Natural killer cell (primary cell): ENCODE results near the gene ARIH1. TPM values are rescaled to one million over a fixed set of nuclear protein-coding genes. Genes with fewer than 3 reads are reported as not detected.

Source experiments
- ATAC-seq, 3 donors: fragments of 150-1000 bp in 2 of 3; fragments of 200-7000 bp in 1 of 3; cut with Tn5 transposase; 1 replicate in 1 of 3; 2 replicates in 2 of 3; pipeline ENCODE4 v1.10.0; 2021; ENCODE audit warnings: mild to moderate bottlenecking in 2 of 3, moderate library complexity in 2 of 3
- DNase-seq, 2 donors: peaks; one replicate each; pipeline versions ENCODE4 v3.0.0 to v3.0.0-alpha.2; 2013 to 2021; ENCODE audit warnings: mixed read lengths in 1 of 2
- H3K27ac ChIP-seq: one replicate; pipeline ENCODE4 v1.5.1; 2013; ENCODE audit warnings: mild to moderate bottlenecking, low read length
- H3K27me3 ChIP-seq: one replicate; pipeline ENCODE4 v1.6.1; 2013; ENCODE audit warnings: low read length; ENCODE audit not compliant: control insufficient read depth, insufficient read depth
- H3K36me3 ChIP-seq: one replicate; pipeline ENCODE4 v1.6.1; 2013; ENCODE audit warnings: low read length; ENCODE audit not compliant: control insufficient read depth, insufficient read depth
- H3K4me1 ChIP-seq: one replicate; pipeline ENCODE4 v1.6.1; 2013; ENCODE audit warnings: low read length; ENCODE audit not compliant: control insufficient read depth, insufficient read depth
- H3K4me3 ChIP-seq: one replicate; pipeline ENCODE4 v1.5.1; 2013; ENCODE audit warnings: low read length
- H3K9me3 ChIP-seq: one replicate; pipeline ENCODE4 v1.6.1; 2013; ENCODE audit warnings: low read length; ENCODE audit not compliant: control insufficient read depth, insufficient read depth
- H3K27ac Mint-ChIP-seq, 2 donors: one replicate each; pipeline ENCODE4 v1.8.0; 2022; ENCODE audit warnings: mild to moderate bottlenecking in 2 of 2, mixed read lengths in 2 of 2, moderate library complexity in 1 of 2
- H3K27me3 Mint-ChIP-seq, 2 donors: one replicate each; pipeline ENCODE4 v1.8.0; 2022; ENCODE audit warnings: low read depth in 2 of 2, mixed read lengths in 2 of 2
- H3K36me3 Mint-ChIP-seq: one replicate; pipeline ENCODE4 v1.8.0; 2022; ENCODE audit warnings: mixed read lengths
- H3K4me1 Mint-ChIP-seq, 2 donors: one replicate each; pipeline ENCODE4 v1.8.0; 2022; ENCODE audit warnings: mixed read lengths in 2 of 2
- H3K4me3 Mint-ChIP-seq: one replicate; pipeline ENCODE4 v1.8.0; 2022; ENCODE audit warnings: mild to moderate bottlenecking, moderate library complexity, mixed read lengths
- H3K9me3 Mint-ChIP-seq, 2 donors: one replicate each; pipeline ENCODE4 v1.8.0; 2022; ENCODE audit warnings: mixed read lengths in 2 of 2
- WGBS: methylation state at CpG from one replicate; pipeline ENCODE4 v1.1.7; 2013; ENCODE audit warnings: missing lambda C conversion rate; ENCODE audit not compliant: insufficient coverage; 5-methylcytosine and 5-hydroxymethylcytosine counted together
- intact Hi-C: fragments of 100-400 bp; cut with micrococcal nuclease; formaldehyde crosslinking; loops from one replicate; pipeline ENCODE4 v1.14.2; 2022
- total RNA-seq, 4 donors: library from RNA; stranded (reverse); fragments of 120-200 nt in 1 of 4; gene quantifications; one replicate each; pipeline versions ENCODE4 v1.2.3 to v1.2.4, GENCODE V29; 2013 to 2022
- TF ChIP-seq, protein P1 (sequence below): fragments of 200-600 bp; IDR thresholded peaks from one replicate; pipeline ENCODE4 v1.8.0; 2022; ENCODE audit warnings: antibody characterized with exemption

Gene ARIH1
- total RNA-seq, 3 donors from 2014 or later (not counting 1 experiment from before 2014, with no cell fraction given) = 193 to 212 (median 212) TPM

DNA sequence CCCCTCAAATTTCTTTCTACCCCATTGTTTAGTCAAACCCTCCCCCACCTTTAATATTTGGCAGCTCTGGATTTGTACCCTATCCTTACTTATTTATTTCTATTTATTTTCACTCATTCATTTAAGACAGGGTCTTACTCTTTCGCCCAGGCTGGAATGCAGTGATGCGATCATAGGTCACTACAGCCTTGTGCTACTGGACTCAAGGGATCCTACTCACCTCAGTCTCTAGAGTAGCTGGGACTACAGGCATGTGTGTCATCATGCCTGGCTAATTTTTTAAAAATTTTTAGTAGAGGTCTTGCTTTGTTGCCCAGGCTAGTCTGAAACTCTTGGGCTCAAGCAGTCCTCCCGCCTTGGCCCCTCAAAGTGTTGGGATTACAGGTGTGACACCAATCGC, 35.4 kb downstream of the ARIH1 start:
- Mint-ChIP-seq H3K9me3 (no peaks in the 10 kb centered on the region), H3K4me1 (peaks cover 59 to 62% of the 10 kb centered on the region in 2 donors), H3K36me3 (no peaks in the 10 kb centered on the region), H3K4me3 (no peak overlapping the region), H3K27ac (peak overlapping the region in 1 of 2 donors; percentile 21), H3K27me3 (no peaks in the 10 kb centered on the region)
- Histone ChIP-seq H3K27me3 (no peaks in the 10 kb centered on the region), H3K36me3 (no peaks in the 10 kb centered on the region), H3K4me3 (no peak overlapping the region), H3K27ac (no peak overlapping the region), H3K4me1 (peaks cover 1% of the 10 kb centered on the region), H3K9me3 (no peaks in the 10 kb centered on the region)
- intact Hi-C loops = loop anchor here (5.0 kb wide), 1 partner anchor 37 kb away; the partner anchor contains the start of gene ARIH1
- 98% methylated on average over 4 of the region's 4 CpGs for WGBS
- TF ChIP-seq, protein P1, sequence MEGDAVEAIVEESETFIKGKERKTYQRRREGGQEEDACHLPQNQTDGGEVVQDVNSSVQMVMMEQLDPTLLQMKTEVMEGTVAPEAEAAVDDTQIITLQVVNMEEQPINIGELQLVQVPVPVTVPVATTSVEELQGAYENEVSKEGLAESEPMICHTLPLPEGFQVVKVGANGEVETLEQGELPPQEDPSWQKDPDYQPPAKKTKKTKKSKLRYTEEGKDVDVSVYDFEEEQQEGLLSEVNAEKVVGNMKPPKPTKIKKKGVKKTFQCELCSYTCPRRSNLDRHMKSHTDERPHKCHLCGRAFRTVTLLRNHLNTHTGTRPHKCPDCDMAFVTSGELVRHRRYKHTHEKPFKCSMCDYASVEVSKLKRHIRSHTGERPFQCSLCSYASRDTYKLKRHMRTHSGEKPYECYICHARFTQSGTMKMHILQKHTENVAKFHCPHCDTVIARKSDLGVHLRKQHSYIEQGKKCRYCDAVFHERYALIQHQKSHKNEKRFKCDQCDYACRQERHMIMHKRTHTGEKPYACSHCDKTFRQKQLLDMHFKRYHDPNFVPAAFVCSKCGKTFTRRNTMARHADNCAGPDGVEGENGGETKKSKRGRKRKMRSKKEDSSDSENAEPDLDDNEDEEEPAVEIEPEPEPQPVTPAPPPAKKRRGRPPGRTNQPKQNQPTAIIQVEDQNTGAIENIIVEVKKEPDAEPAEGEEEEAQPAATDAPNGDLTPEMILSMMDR = no peak
- ATAC-seq = peak in 2 of 3 donors; percentile 24 to 25
- no peak for DNase-seq

DNA sequence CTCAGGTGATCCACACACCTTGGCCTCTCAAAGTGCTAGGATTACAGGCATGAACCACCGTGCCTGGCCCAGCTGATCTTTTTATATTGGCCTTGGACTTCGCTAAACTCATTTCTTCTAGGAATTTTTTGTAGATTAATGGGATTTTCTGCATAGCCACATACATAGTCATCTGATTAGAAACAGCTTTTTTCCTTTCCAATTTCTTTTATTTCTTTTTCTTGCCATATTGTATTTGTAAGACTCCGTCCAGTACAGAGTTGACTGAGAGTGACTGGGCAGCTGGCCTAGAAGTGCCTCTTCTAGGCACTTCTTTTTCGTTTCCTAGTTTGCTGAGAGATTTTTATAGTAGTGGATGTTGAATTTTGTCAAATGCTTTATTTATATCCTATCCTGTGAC, 37.4 kb downstream of the ARIH1 start:
- Mint-ChIP-seq H3K4me3 (no peak overlapping the region), H3K9me3 (no peaks in the 10 kb centered on the region)

DNA sequence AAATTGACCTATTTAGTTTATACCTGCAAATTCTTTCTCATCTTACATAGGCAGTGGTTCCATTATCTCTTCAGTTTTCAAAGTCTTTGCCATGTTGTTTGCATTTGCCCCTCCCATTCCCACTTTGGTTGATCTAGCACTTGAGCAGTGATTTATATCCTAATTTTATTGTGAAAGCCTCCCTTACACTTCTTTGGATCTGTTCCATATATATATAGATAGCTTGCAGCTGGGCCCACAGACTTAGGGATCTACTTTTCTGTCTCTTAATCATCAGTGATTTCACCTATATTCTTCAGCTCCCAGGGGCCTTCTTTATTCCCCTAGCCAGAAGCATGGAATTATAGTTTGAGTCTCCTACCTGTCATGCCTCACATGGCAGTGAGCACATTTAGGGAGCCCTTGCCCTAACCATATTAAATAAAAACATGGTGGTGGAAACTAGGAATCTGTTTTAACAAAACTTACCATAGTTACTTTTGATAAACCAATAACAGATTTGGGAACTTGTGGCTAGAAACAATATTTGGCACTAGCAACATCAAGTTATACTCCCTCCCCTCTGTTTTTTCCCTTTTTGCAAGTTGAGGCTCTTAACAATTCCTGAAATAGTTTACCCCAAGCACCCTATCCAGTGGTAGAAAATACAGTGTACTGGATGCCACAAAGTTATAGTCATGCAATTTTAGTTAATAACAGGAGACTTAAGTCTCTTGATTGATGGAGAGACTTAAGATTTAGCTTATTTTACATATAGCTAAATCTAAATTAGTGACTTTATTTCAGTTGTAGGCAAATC, 41.7 kb downstream of the ARIH1 start:
- peaks cover 58% of the 10 kb centered on the region in 2 donors for H3K4me1 Mint-ChIP-seq
- no peaks in the 10 kb centered on the region for H3K27me3 ChIP-seq
- H3K9me3 Mint-ChIP-seq = no peaks in the 10 kb centered on the region
- H3K27ac Mint-ChIP-seq = peak overlapping the region; percentile 11 to 57
- ATAC-seq (no peak), DNase-seq (no peak)
- H3K4me3 Mint-ChIP-seq = no peak overlapping the region
- TF ChIP-seq, protein P1 = no peak
- no peaks in the 10 kb centered on the region for H3K36me3 ChIP-seq
- H3K9me3 ChIP-seq = no peaks in the 10 kb centered on the region
- no peaks in the 10 kb centered on the region for H3K27me3 Mint-ChIP-seq
- no peak overlapping the region for H3K27ac ChIP-seq
- intact Hi-C loops = no loop called here
- H3K4me1 ChIP-seq = no peaks in the 10 kb centered on the region
- H3K4me3 ChIP-seq = no peak overlapping the region
- H3K36me3 Mint-ChIP-seq = no peaks in the 10 kb centered on the region

More for the DNA sequence above, 37.4 kb downstream of the ARIH1 start:
- 89% methylated on average over 2 of the region's 4 CpGs for WGBS
- DNase-seq (no peak), ATAC-seq (no peak)
- TF ChIP-seq, protein P1 = no peak
- Histone ChIP-seq H3K36me3 (no peaks in the 10 kb centered on the region), H3K4me1 (no peaks in the 10 kb centered on the region), H3K27ac (no peak overlapping the region), H3K27me3 (no peaks in the 10 kb centered on the region), H3K4me3 (no peak overlapping the region), H3K9me3 (no peaks in the 10 kb centered on the region)
- Mint-ChIP-seq H3K4me1 (peaks cover 61 to 65% of the 10 kb centered on the region in 2 donors), H3K27ac (no peak overlapping the region), H3K27me3 (no peaks in the 10 kb centered on the region), H3K36me3 (no peaks in the 10 kb centered on the region)
- intact Hi-C loops = no loop called here
